GM06990 (cell line): ENCODE data around the gene TBC1D2.
"Not testable (repeated sequence)": the region's sequence is repeated elsewhere in the genome, so short reads cannot be mapped to it uniquely, and the experiment has no call there.

Experiments
- DNase-seq: peaks from one replicate; pipeline ENCODE4 v3.0.0-alpha.2; 2011; ENCODE audit not compliant: insufficient read length; ENCODE audit errors: extremely low read depth
- H3K27me3 ChIP-seq: replicated peaks from 2 replicates; pipeline ENCODE4 v1.6.0; 2011; ENCODE audit warnings: low read length; ENCODE audit not compliant: control insufficient read depth, insufficient read depth
- H3K36me3 ChIP-seq: 2 replicates; pipeline ENCODE4 v1.5.1; 2011; ENCODE audit warnings: low read length; ENCODE audit not compliant: control insufficient read depth, insufficient read depth
- H3K4me3 ChIP-seq: replicated peaks from 2 replicates; pipeline ENCODE4 v1.5.1; 2011; ENCODE audit warnings: low read depth, mild to moderate bottlenecking, control low read depth, low read length
- TF ChIP-seq, protein P1 (sequence below): IDR thresholded peaks from 2 replicates; pipeline ENCODE4 v1.5.1; 2011; ENCODE audit warnings: low read length, control low read depth, mild to moderate bottlenecking, inconsistent platforms; ENCODE audit not compliant: insufficient read depth, poor library complexity, severe bottlenecking

Gene TBC1D2

DNA sequence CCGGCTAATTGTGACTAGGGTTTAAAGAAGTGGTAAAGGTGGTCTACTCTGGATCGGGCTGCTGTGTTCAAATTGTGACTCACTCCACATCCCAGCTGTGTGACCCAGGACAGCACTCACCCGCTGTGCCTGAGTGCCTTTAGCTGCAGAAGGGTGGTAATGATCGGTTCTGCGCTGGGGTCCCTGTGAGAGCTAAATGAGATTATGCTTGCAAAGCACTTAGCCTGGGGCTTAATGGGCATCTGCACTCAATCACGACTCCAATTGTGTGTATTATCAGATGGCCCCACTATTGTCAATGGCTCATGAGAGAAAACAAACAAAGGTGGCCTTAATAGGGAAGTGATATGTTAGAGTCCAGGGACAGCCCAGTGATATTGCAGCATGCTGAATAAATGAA is 25.1 kb upstream of the TBC1D2 start:
- H3K4me3 ChIP-seq: no peak overlapping the region
- no peaks in the 10 kb centered on the region for H3K36me3 ChIP-seq
- DNase-seq: no peak
- H3K27me3 ChIP-seq: no peaks in the 10 kb centered on the region; the same call in 1 of the 2 replicates
- TF ChIP-seq, protein P1, sequence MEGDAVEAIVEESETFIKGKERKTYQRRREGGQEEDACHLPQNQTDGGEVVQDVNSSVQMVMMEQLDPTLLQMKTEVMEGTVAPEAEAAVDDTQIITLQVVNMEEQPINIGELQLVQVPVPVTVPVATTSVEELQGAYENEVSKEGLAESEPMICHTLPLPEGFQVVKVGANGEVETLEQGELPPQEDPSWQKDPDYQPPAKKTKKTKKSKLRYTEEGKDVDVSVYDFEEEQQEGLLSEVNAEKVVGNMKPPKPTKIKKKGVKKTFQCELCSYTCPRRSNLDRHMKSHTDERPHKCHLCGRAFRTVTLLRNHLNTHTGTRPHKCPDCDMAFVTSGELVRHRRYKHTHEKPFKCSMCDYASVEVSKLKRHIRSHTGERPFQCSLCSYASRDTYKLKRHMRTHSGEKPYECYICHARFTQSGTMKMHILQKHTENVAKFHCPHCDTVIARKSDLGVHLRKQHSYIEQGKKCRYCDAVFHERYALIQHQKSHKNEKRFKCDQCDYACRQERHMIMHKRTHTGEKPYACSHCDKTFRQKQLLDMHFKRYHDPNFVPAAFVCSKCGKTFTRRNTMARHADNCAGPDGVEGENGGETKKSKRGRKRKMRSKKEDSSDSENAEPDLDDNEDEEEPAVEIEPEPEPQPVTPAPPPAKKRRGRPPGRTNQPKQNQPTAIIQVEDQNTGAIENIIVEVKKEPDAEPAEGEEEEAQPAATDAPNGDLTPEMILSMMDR: no peak

DNA sequence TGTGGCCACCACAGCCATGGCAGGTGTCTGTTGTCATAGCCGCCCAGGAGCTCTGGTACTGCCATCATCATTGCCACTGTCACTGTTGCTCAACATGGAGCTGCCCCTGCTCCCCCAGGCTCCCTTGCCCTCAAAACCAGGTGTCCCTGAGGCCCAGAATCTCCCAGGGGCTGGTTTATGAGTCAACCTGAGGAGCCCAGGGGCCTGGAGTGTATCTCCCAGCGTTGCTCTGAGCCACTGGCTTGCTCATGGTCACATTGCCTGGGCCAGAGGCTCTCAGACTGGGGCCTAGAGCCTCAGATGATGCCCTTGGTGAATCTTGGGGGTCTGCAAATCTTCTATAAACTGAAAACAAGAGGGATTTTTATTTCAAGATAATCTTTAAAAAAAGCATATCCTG is 24.7 kb upstream of the TBC1D2 start:
- no peak overlapping the region for H3K4me3 ChIP-seq
- TF ChIP-seq, protein P1: no peak
- no peak for DNase-seq
- H3K36me3 ChIP-seq: no peaks in the 10 kb centered on the region
- H3K27me3 ChIP-seq: no peaks in the 10 kb centered on the region; the same call in 1 of the 2 replicates

DNA sequence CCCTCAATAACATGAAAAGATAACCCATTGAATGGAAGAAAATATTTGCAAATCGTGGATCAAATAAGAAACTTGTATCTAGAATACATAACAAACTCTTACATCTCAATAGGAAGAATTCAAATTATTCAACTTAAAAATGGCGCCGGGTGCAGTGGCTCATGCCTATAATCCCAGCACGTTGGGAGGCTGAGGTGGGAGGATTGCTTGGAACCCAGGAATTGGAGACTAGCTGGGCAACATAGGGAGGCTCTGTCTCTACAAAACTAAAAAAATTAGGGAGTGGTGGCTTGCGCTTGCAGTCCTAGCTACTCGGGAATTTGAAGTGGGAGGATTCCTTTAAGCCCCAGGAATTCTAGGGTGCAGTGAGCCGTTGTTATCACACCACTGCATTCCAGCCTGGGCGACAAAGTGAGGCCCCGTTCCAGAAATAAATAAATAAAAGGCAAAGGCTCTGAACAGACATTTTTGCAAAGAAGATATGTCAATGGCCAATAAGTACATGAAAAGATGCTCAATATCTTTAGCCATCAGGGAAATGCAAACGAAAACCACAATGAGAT is 21.5 kb upstream of the TBC1D2 start:
- no peak for DNase-seq
- Histone ChIP-seq H3K27me3 (no peaks in the 10 kb centered on the region; the same call in 1 of the 2 replicates), H3K36me3 (no peaks in the 10 kb centered on the region), H3K4me3 (no peak overlapping the region)
- TF ChIP-seq, protein P1: no peak

DNA sequence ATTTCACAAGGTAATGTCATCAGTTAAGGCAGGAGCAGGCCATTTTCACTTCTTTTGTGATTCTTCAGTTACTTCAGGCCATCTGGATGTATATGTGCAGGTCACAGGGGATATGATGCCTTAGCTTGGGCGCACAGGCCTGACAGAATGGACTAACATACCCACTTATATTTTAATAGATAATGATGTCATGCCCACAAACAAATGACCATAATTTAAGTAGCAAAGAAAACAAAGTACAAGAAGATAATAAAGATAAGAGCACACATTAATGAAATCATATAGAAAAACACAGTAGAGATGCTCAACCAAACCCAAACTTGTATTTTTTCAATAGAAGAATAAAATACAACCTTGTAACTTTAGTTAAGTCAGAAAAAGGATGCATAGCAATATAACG is 19.7 kb upstream of the TBC1D2 start:
- H3K36me3 ChIP-seq: no peaks in the 10 kb centered on the region
- DNase-seq: no peak
- H3K27me3 ChIP-seq: no peaks in the 10 kb centered on the region; the same call in 1 of the 2 replicates
- TF ChIP-seq, protein P1: no peak
- H3K4me3 ChIP-seq: no peak overlapping the region

DNA sequence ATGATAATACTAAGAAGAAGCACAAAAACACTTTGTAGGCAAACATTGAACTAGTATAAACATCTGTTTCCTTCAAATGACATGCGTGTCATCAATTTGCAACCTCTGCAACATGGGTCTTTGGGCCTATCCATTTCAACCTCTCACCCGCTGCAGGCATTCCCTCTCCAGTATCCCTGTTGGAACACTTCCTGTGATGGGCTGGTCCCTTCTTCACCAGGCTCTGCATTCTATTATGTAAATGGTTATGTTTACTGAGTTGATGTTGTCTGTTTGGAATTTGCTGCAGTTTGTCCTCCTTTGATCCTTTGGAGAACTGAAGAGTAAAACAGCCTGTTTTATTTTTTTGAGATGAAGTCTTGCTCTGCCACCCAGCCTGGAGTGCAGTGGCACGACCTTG is 16.6 kb upstream of the TBC1D2 start:
- Histone ChIP-seq H3K4me3 (no peak overlapping the region), H3K27me3 (no peaks in the 10 kb centered on the region; the same call in 1 of the 2 replicates), H3K36me3 (no peaks in the 10 kb centered on the region)
- DNase-seq: no peak
- TF ChIP-seq, protein P1: no peak

DNA sequence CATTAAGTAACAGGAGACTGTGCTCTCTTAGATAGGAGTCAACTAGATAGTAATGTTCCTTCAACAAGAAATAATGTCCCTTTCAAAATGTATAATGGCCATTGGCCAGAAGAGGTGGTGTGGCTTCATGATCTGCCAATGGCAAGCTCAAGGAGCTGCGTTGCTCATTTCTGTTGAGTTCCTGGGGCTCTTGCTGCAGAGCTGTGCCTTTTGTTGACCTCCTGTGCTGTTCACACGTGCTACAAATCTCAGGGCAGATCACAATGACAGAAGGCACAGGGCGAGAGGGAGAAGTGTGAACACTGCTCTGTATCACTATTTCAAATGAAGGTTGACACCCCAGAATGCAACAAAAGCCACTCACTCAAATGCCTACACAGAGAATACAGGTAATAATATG is 16.0 kb upstream of the TBC1D2 start:
- H3K27me3 ChIP-seq: no peaks in the 10 kb centered on the region; the same call in 1 of the 2 replicates
- DNase-seq: no peak
- H3K4me3 ChIP-seq: no peak overlapping the region
- TF ChIP-seq, protein P1: no peak
- no peaks in the 10 kb centered on the region for H3K36me3 ChIP-seq

DNA sequence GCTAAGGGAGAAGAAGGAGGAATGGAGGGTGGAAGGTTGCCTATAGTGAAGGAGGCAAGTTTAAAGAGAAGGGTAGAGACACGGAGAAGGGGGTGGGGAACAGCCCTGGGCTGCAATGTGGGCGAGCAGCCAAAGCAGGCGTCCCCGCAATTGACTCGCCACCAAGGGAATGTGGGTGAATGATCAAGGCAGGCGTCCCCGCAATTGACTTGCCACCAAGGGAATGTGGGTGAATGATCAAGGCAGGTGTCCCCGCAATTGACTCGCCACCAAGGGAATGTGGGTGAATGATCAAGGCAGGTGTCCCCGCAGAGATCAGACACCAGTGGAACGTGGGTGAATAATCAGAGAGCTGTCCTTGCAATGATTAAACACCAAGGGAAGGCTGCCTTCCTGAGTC is 14.8 kb upstream of the TBC1D2 start:
- not testable (repeated sequence) for H3K4me3 ChIP-seq, H3K36me3 ChIP-seq, DNase-seq, H3K27me3 ChIP-seq

DNA sequence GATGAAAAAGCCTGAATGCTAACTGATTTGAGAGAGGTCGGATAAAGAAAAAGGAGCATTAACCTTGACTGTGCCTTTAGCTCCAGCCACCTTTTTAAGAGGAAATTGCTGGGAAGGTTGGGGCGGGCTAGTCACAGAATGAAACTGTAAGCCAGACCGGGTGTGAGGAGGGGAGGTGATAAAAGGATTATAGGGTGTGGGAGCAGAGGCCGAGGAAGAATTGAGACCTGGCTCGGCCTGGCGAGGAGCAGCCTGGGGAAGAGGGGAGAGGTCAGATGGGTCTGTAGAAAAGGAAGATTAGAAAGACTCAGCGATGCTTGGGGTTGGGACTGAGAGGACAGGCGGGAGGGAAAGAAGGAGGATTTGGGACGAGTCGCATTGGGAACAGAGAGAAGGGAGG is 14.2 kb upstream of the TBC1D2 start:
- not testable (repeated sequence) for H3K4me3 ChIP-seq, H3K27me3 ChIP-seq, DNase-seq, H3K36me3 ChIP-seq

DNA sequence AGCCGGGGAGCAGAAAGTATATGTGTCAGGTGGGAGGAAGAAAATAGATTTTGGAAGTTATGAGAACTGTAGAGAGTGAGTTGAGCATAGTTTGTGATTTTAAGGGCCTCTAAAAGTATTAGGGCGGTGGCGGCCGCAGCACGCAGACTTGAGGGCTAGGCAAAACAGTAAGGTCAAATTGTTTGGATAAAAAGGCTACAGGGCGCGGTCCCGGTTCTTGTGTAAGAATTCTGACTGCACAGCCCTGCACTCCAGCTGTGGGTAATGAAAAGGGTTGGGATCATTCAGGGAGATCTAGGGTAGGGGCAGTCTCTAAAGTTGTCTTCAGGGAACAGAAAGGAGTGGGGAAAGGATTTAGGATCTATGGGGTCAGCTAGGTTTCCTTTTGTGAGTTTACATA is 12.1 kb upstream of the TBC1D2 start:
- H3K27me3 ChIP-seq, H3K4me3 ChIP-seq, DNase-seq: not testable (repeated sequence)

More for the DNA sequence above, 12.1 kb upstream of the TBC1D2 start:
- not testable (repeated sequence) for H3K36me3 ChIP-seq
